Trophoblast cell (in vitro differentiated cells and primary cell): ENCODE measurements around the gene C11orf21.

ENCODE experiments used
- DNase-seq, 2 donors: peaks; one replicate each; pipeline ENCODE4 v3.0.0-alpha.2; 2016
- H2AFZ ChIP-seq: 2 replicates; pipeline ENCODE4 v1.6.1; 2013; ENCODE audit warnings: low read length, moderate library complexity, mild to moderate bottlenecking; ENCODE audit not compliant: insufficient read depth, poor library complexity
- H2AK5ac ChIP-seq: 2 replicates; pipeline ENCODE4 v1.6.1; 2013; ENCODE audit warnings: mild to moderate bottlenecking, low read length
- H2BK120ac ChIP-seq: 2 replicates; pipeline ENCODE4 v1.6.1; 2013; ENCODE audit warnings: low read length, mild to moderate bottlenecking, moderate library complexity; ENCODE audit not compliant: insufficient read depth, poor library complexity
- H2BK12ac ChIP-seq: 2 replicates; pipeline ENCODE4 v1.6.1; 2013; ENCODE audit warnings: mild to moderate bottlenecking, low read length, moderate library complexity
- H2BK5ac ChIP-seq: 2 replicates; pipeline ENCODE4 v1.6.1; 2013; ENCODE audit warnings: low read length, low read depth, moderate library complexity, mild to moderate bottlenecking; ENCODE audit not compliant: poor library complexity
- H3K14ac ChIP-seq: 2 replicates; pipeline ENCODE4 v1.6.1; 2013; ENCODE audit warnings: mild to moderate bottlenecking, low read length
- H3K18ac ChIP-seq: 2 replicates; pipeline ENCODE4 v1.6.1; 2013; ENCODE audit warnings: mild to moderate bottlenecking, low read length
- H3K23ac ChIP-seq: 2 replicates; pipeline ENCODE4 v1.6.1; 2013; ENCODE audit warnings: low read length
- H3K27ac ChIP-seq: 2 replicates; pipeline ENCODE4 v1.5.1; 2013; ENCODE audit warnings: low read depth, mild to moderate bottlenecking, inconsistent platforms, low read length, moderate library complexity
- H3K27me3 ChIP-seq: 2 replicates; pipeline ENCODE4 v1.6.1; 2013; ENCODE audit warnings: inconsistent platforms, mild to moderate bottlenecking, low read length, moderate library complexity; ENCODE audit not compliant: insufficient read depth
- H3K36me3 ChIP-seq, 2 experiments: 1 replicate in 1 of 2; 2 replicates in 1 of 2; pipeline ENCODE4 v1.6.1; 2013; ENCODE audit warnings: low read length in 2 of 2, mild to moderate bottlenecking in 2 of 2, moderate library complexity in 1 of 2; ENCODE audit not compliant: insufficient read depth in 2 of 2, control insufficient read depth in 1 of 2
- H3K4ac ChIP-seq: 2 replicates; pipeline ENCODE4 v1.6.1; 2013; ENCODE audit warnings: low read depth, mild to moderate bottlenecking, low read length, moderate library complexity
- H3K4me1 ChIP-seq, 2 experiments: 1 replicate in 1 of 2; 2 replicates in 1 of 2; pipeline ENCODE4 v1.6.1; 2013; ENCODE audit warnings: low read length in 2 of 2, mild to moderate bottlenecking in 2 of 2, moderate library complexity in 1 of 2; ENCODE audit not compliant: insufficient read depth in 2 of 2, control insufficient read depth in 1 of 2
- H3K4me2 ChIP-seq: 2 replicates; pipeline ENCODE4 v1.6.1; 2013; ENCODE audit warnings: inconsistent platforms, mild to moderate bottlenecking, low read length, moderate library complexity
- H3K4me3 ChIP-seq: 2 replicates; pipeline ENCODE4 v1.5.1; 2013; ENCODE audit warnings: mild to moderate bottlenecking, low read depth, low read length, inconsistent platforms
- H3K79me1 ChIP-seq: one replicate; pipeline ENCODE4 v1.6.1; 2013; ENCODE audit warnings: low read length
- H3K79me2 ChIP-seq: 2 replicates; pipeline ENCODE4 v1.6.1; 2013; ENCODE audit warnings: low read length, mild to moderate bottlenecking; ENCODE audit not compliant: control insufficient read depth, insufficient read depth, poor library complexity
- H3K9ac ChIP-seq: 2 replicates; pipeline ENCODE4 v1.6.1; 2013; ENCODE audit warnings: mild to moderate bottlenecking, low read length
- H3K9me3 ChIP-seq: 2 replicates; pipeline ENCODE4 v1.6.1; 2013; ENCODE audit warnings: low read depth, mild to moderate bottlenecking, control low read depth, inconsistent platforms, low read length; ENCODE audit not compliant: insufficient read depth
- H4K12ac ChIP-seq: 2 replicates; pipeline ENCODE4 v1.6.1; 2013; ENCODE audit warnings: low read depth, mild to moderate bottlenecking, low read length, moderate library complexity
- H4K8ac ChIP-seq: 2 replicates; pipeline ENCODE4 v1.6.1; 2013; ENCODE audit warnings: low read depth, mild to moderate bottlenecking, low read length, moderate library complexity
- H4K91ac ChIP-seq: one replicate; pipeline ENCODE4 v1.6.1; 2013; ENCODE audit warnings: low read depth, mild to moderate bottlenecking, low read length, moderate library complexity
- WGBS: extraction: QIAGEN DNeasy Blood & Tissue Kit; methylation state at CpG from one replicate; pipeline ENCODE4 v1.1.7; 2013; ENCODE audit warnings: missing lambda C conversion rate; ENCODE audit not compliant: insufficient read length, insufficient coverage; ENCODE audit errors: extremely low coverage; 5-methylcytosine and 5-hydroxymethylcytosine counted together

C11orf21 gene

DNA sequence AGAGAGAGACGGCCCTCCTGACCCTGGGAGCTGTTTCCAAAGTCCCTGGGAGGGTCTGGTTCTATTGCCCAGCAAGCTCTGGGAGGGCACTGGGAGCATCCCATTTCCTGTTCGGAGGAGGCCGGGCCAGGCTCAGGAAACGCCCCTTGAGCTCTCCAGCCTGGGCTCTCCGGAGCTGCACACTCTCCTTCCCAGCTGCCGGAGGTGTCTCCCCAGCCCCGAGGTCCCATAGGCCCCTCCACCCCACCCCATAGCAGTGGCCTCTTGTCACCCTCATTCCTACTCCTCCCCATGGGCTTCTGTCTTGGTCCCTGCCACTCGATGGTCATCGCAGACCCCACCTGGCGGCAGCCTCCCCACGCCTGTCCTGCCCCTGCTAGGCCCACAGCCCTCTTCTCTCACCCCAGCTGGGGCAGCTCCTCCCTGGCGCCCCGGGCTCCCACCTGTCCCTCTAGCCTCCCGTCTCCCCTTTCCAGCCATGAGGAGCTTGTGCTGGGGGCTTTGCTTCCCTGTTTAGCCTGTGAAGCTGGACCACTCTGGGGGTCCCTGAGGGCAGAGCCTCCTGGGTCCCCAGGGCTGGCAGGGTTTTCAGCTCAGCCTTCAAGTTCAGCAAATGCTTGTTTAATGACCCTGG is 2.9 kb upstream of the C11orf21 start:
- WGBS: no CpG with 5 or more reads among the region's 14 CpGs
- H3K36me3 ChIP-seq: no peaks in the 10 kb centered on the region
- H3K9ac ChIP-seq: no peak overlapping the region
- H2AK5ac ChIP-seq: peak overlapping the region; percentile 22
- no peak overlapping the region for H4K91ac ChIP-seq
- no peaks in the 10 kb centered on the region for H3K79me1 ChIP-seq
- H2BK5ac ChIP-seq: no peak overlapping the region
- H3K4me2 ChIP-seq: no peak overlapping the region
- H2AFZ ChIP-seq: no peak overlapping the region
- no peaks in the 10 kb centered on the region for H3K4me1 ChIP-seq
- peaks cover 2% of the 10 kb centered on the region for H3K9me3 ChIP-seq
- no peak overlapping the region for H3K18ac ChIP-seq
- H3K4ac ChIP-seq: no peak overlapping the region
- no peak for DNase-seq
- no peaks in the 10 kb centered on the region for H3K27me3 ChIP-seq
- no peak overlapping the region for H4K8ac ChIP-seq
- no peak overlapping the region for H3K14ac ChIP-seq
- no peak overlapping the region for H3K23ac ChIP-seq
- no peak overlapping the region for H3K27ac ChIP-seq
- H4K12ac ChIP-seq: no peak overlapping the region
- H3K4me3 ChIP-seq: no peak overlapping the region
- no peak overlapping the region for H2BK120ac ChIP-seq
- no peaks in the 10 kb centered on the region for H3K79me2 ChIP-seq
- no peak overlapping the region for H2BK12ac ChIP-seq

GRCh38 chr11:2303627-2304505 is 2.1 kb upstream of the C11orf21 start:
- Histone ChIP-seq H3K4ac (no peak overlapping the region), H3K79me1 (no peaks in the 10 kb centered on the region), H3K18ac (no peak overlapping the region), H3K9ac (no peak overlapping the region), H2BK120ac (no peak overlapping the region), H4K12ac (no peak overlapping the region), H4K91ac (no peak overlapping the region), H3K14ac (no peak overlapping the region), H3K27me3 (no peaks in the 10 kb centered on the region), H3K4me3 (no peak overlapping the region), H2BK5ac (no peak overlapping the region), H2AK5ac (no peak overlapping the region), H3K27ac (no peak overlapping the region), H3K4me2 (no peak overlapping the region), H3K4me1 (no peaks in the 10 kb centered on the region), H3K9me3 (peaks cover 2% of the 10 kb centered on the region), H3K36me3 (no peaks in the 10 kb centered on the region), H4K8ac (no peak overlapping the region), H3K79me2 (no peaks in the 10 kb centered on the region), H2BK12ac (no peak overlapping the region), H2AFZ (no peak overlapping the region), H3K23ac (no peak overlapping the region)
- WGBS: no CpG with 5 or more reads among the region's 15 CpGs
- no peak for DNase-seq

DNA sequence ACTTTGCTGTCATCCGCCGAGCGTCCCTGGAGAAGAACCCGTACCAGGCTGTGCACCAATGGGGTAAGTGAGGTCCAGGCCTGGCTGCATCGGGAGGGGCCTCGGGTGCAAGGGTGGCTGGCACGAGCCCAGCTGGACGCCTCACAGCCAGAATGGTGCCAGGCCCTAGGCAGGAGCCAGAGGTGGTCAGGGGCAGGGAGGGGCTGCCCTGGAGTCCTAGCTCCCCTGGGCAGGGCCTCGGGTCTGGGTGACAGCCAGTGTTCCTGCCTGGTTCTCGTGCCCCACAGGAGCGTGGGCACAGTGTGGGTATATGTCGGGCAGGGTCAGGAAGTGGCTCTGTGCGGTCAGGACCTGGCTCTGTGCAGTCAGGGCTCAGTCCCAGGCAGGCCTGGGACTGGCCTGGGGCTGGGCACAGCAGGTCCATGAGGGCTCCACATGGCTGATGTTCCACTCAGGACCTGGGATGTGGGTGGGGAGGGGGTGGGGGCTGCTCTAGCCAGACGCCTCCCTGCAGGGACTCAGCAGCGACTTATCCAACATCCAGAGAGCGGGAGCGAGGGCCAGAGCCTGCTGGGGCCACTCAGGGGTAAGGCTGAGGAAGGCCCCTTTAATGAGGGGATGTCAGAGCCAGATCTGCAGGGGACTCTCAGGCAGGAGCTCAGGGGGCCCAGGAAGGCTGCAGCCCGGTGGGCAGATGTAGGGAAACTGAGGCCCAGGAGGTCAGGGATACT is 1.3 kb upstream of the C11orf21 start:
- Histone ChIP-seq H3K27me3 (no peaks in the 10 kb centered on the region), H2AK5ac (no peak overlapping the region), H3K9ac (no peak overlapping the region), H2BK5ac (no peak overlapping the region), H3K4me1 (no peaks in the 10 kb centered on the region), H3K14ac (no peak overlapping the region), H3K4me2 (no peak overlapping the region), H3K4ac (no peak overlapping the region), H4K12ac (no peak overlapping the region), H4K8ac (no peak overlapping the region), H2BK120ac (no peak overlapping the region), H3K79me2 (no peaks in the 10 kb centered on the region), H3K36me3 (no peaks in the 10 kb centered on the region), H3K79me1 (no peaks in the 10 kb centered on the region), H3K23ac (no peak overlapping the region), H3K4me3 (no peak overlapping the region), H3K9me3 (peaks cover 2% of the 10 kb centered on the region), H2AFZ (no peak overlapping the region), H4K91ac (no peak overlapping the region), H3K18ac (no peak overlapping the region), H2BK12ac (no peak overlapping the region), H3K27ac (no peak overlapping the region)
- no peak for DNase-seq
- whole genome bisulfite sequencing: no CpG with 5 or more reads among the region's 18 CpGs

GRCh38 chr11:2302306-2302895 is 683 bp upstream of the C11orf21 start:
- Histone ChIP-seq H2AFZ (no peak overlapping the region), H3K79me1 (no peaks in the 10 kb centered on the region), H2BK120ac (no peak overlapping the region), H3K4me3 (no peak overlapping the region), H3K18ac (no peak overlapping the region), H3K27ac (no peak overlapping the region), H4K91ac (no peak overlapping the region), H4K8ac (no peak overlapping the region), H3K4me2 (no peak overlapping the region), H2AK5ac (no peak overlapping the region), H3K14ac (no peak overlapping the region), H3K4me1 (no peaks in the 10 kb centered on the region), H3K36me3 (no peaks in the 10 kb centered on the region), H3K79me2 (no peaks in the 10 kb centered on the region), H2BK12ac (no peak overlapping the region), H3K4ac (no peak overlapping the region), H2BK5ac (no peak overlapping the region), H4K12ac (no peak overlapping the region), H3K23ac (no peak overlapping the region), H3K9me3 (peaks cover 2% of the 10 kb centered on the region), H3K9ac (no peak overlapping the region), H3K27me3 (no peaks in the 10 kb centered on the region)
- WGBS: no CpG with 5 or more reads among the region's 16 CpGs
- no peak for DNase-seq
